Measurements from ENCODE around the gene CUTA. TPM values are rescaled to one million over a fixed set of nuclear protein-coding genes. Genes with fewer than 3 reads are reported as not detected.

CUTA gene
- total RNA-seq, result 100 to 1,000 TPM; 102 to 148 (median 120) TPM
- polyA plus RNA-seq, result 100 to 1,000 TPM; 110 to 193 (median 153) TPM

- Histone ChIP-seq H3K4me3 (peak within 1 kb of the TSS; percentile 59 to 76 (median 62)), H3K9me3 (no peaks in the 10 kb centered on the region), H3K36me3 (peaks cover 6 to 36% (median 19%) of the 10 kb centered on the region in 4 donors), H3K4me1 (peaks cover 0 to 48% (median 42%) of the 10 kb centered on the region in 4 donors), H3K27me3 (no peaks in the 10 kb centered on the region), H3K27ac (peak within 1 kb of the TSS; percentile 93 to 97 (median 96))
- WGBS, 2 donors, result 0% methylated on average over 51 of the region's 51 CpGs
- peak; percentile 100 for DNase-seq
- TF ChIP-seq POLR2A (IDR thresholded peaks at IDR 0.05) (peak; percentile 80 to 89), POLR2AphosphoS5 (IDR thresholded peaks at IDR 0.05) (peak; percentile 90 to 97 (median 95)), EP300 (IDR thresholded peaks at IDR 0.05) (peak in 1 of 4 donors; percentile 84), CTCF (IDR thresholded peaks at IDR 0.05) (peak in 1 of 4 experiments; percentile 23)
- intact Hi-C loops (cut with DNase I), result loop anchor here (5.0 to 10.0 kb wide), 2 partner anchors 446 to 1223 kb away; partner anchors contain the start of genes GPSM3 and PBX2
Observed at GRCh38 chr6:33417903-33418689, at the start of gene CUTA. TSS of gene CUTA (minus strand) at chr6:33418107. CDS start at chr6:33418000, 107 bp downstream.

- Histone ChIP-seq H3K9me3 (no peaks in the 10 kb centered on the region), H3K27ac (no peak overlapping the region), H3K4me3 (no peak overlapping the region), H3K4me1 (no peaks in the 10 kb centered on the region), H3K36me3 (no peaks in the 10 kb centered on the region), H3K27me3 (no peaks in the 10 kb centered on the region)
- no peak for TF ChIP-seq POLR2AphosphoS5 (IDR thresholded peaks at IDR 0.05)
- DNase-seq, result no peak
- 78 to 90% methylated on average over 7 of the region's 7 CpGs for WGBS, 2 donors
- intact Hi-C loops (cut with DNase I), result no loop called here
Observed at GRCh38 chr6:33467091-33467490, 49.2 kb upstream of the CUTA start.

- H3K27ac ChIP-seq, result no peak overlapping the region
- TF ChIP-seq EP300 (IDR thresholded peaks at IDR 0.05) (no peak), POLR2AphosphoS5 (IDR thresholded peaks at IDR 0.05) (no peak), CTCF (IDR thresholded peaks at IDR 0.05) (no peak)
Observed at GRCh38 chr6:33466075-33466735, 48.3 kb upstream of the CUTA start.

GRCh38 chr6:33459226-33459625, 41.3 kb upstream of the CUTA start:
- peaks cover 0 to 12% (median 8%) of the 10 kb centered on the region in 4 donors for H3K4me1 ChIP-seq
- no peaks in the 10 kb centered on the region for H3K27me3 ChIP-seq
- WGBS, 2 donors, result 95 to 100% methylated on average over 2 of the region's 2 CpGs
- DNase-seq, result no peak
- no peak overlapping the region for H3K27ac ChIP-seq
- H3K36me3 ChIP-seq, result peaks cover 0 to 17% (median 2%) of the 10 kb centered on the region in 4 donors
- intact Hi-C loops (cut with DNase I), result no loop called here
- TF ChIP-seq CTCF (IDR thresholded peaks at IDR 0.05) (no peak), POLR2AphosphoS5 (IDR thresholded peaks at IDR 0.05) (no peak), EP300 (IDR thresholded peaks at IDR 0.05) (no peak), POLR2A (IDR thresholded peaks at IDR 0.05) (no peak)
- H3K4me3 ChIP-seq, result no peak overlapping the region
- no peaks in the 10 kb centered on the region for H3K9me3 ChIP-seq

More at GRCh38 chr6:33466075-33466735, 48.3 kb upstream of the CUTA start:
- Histone ChIP-seq H3K4me3 (no peak overlapping the region), H3K36me3 (no peaks in the 10 kb centered on the region), H3K9me3 (no peaks in the 10 kb centered on the region), H3K4me1 (no peaks in the 10 kb centered on the region), H3K27me3 (no peaks in the 10 kb centered on the region)
- 94 to 95% methylated on average over 4 of the region's 4 CpGs for WGBS, 2 donors
- no peak for DNase-seq
- intact Hi-C loops (cut with DNase I), result no loop called here

- Histone ChIP-seq H3K4me1 (peaks cover 0 to 16% (median 9%) of the 10 kb centered on the region in 4 donors), H3K27me3 (no peaks in the 10 kb centered on the region), H3K36me3 (peaks cover 0 to 17% (median 2%) of the 10 kb centered on the region in 4 donors), H3K4me3 (no peak overlapping the region), H3K9me3 (no peaks in the 10 kb centered on the region), H3K27ac (no peak overlapping the region)
- DNase-seq, result no peak
- 67 to 78% methylated on average over 3 of the region's 3 CpGs for WGBS, 2 donors
- intact Hi-C loops (cut with DNase I), result no loop called here
- TF ChIP-seq POLR2AphosphoS5 (IDR thresholded peaks at IDR 0.05) (no peak), CTCF (IDR thresholded peaks at IDR 0.05) (no peak), POLR2A (IDR thresholded peaks at IDR 0.05) (no peak), EP300 (IDR thresholded peaks at IDR 0.05) (no peak)
Observed at GRCh38 chr6:33458676-33459075, 40.8 kb upstream of the CUTA start.
